ENCODE measurements around the gene HINT1. TPM values are rescaled to one million over a fixed set of nuclear protein-coding genes. Genes with fewer than 3 reads are reported as not detected.

Gene HINT1
- total RNA-seq, 2 donors from 2014 or later, result 116 to 164 TPM

- H3K27me3 ChIP-seq, result no peaks in the 10 kb centered on the region
- no peak for DNase-seq (ENCODE audit: low spot score)
- H3K9me3 ChIP-seq, result no peaks in the 10 kb centered on the region
- no peak overlapping the region for H3K4me3 ChIP-seq
- H3K36me3 ChIP-seq, result no peaks in the 10 kb centered on the region
- TF ChIP-seq CTCF (IDR thresholded peaks at IDR 0.05), result no peak
- H3K27ac ChIP-seq, result no peak overlapping the region
- no peaks in the 10 kb centered on the region for H3K4me1 ChIP-seq
Observed at GRCh38 chr5:131209506-131210150, 44.6 kb upstream of the HINT1 start.

GRCh38 chr5:131209175-131209505 lies 44.1 kb upstream of the HINT1 start:
- DNase-seq (ENCODE audit: low spot score), result no peak
- no peaks in the 10 kb centered on the region for H3K27me3 ChIP-seq
- no peaks in the 10 kb centered on the region for H3K9me3 ChIP-seq
- no peaks in the 10 kb centered on the region for H3K36me3 ChIP-seq
- H3K4me3 ChIP-seq, result no peak overlapping the region
- no peak for TF ChIP-seq CTCF (IDR thresholded peaks at IDR 0.05)
- H3K27ac ChIP-seq, result no peak overlapping the region
- no peaks in the 10 kb centered on the region for H3K4me1 ChIP-seq

GRCh38 chr5:131206772-131207171 lies 41.7 kb upstream of the HINT1 start:
- Histone ChIP-seq H3K9me3 (no peaks in the 10 kb centered on the region), H3K4me3 (no peak overlapping the region), H3K36me3 (peaks cover 3% of the 10 kb centered on the region), H3K4me1 (no peaks in the 10 kb centered on the region), H3K27ac (no peak overlapping the region), H3K27me3 (no peaks in the 10 kb centered on the region)
- no peak for DNase-seq (ENCODE audit: low spot score)
- TF ChIP-seq CTCF (IDR thresholded peaks at IDR 0.05), result no peak

GRCh38 chr5:131206061-131206460 lies 41.0 kb upstream of the HINT1 start:
- Histone ChIP-seq H3K27me3 (no peaks in the 10 kb centered on the region), H3K36me3 (peaks cover 4% of the 10 kb centered on the region), H3K4me3 (no peak overlapping the region), H3K27ac (no peak overlapping the region), H3K4me1 (no peaks in the 10 kb centered on the region), H3K9me3 (no peaks in the 10 kb centered on the region)
- DNase-seq (ENCODE audit: low spot score), result no peak
- TF ChIP-seq CTCF (IDR thresholded peaks at IDR 0.05), result no peak

GRCh38 chr5:131204964-131205363 lies 39.9 kb upstream of the HINT1 start:
- H3K27ac ChIP-seq, result no peak overlapping the region
- no peak overlapping the region for H3K4me3 ChIP-seq
- H3K27me3 ChIP-seq, result no peaks in the 10 kb centered on the region
- TF ChIP-seq CTCF (IDR thresholded peaks at IDR 0.05), result no peak
- H3K36me3 ChIP-seq, result peaks cover 4% of the 10 kb centered on the region
- no peaks in the 10 kb centered on the region for H3K4me1 ChIP-seq
- H3K9me3 ChIP-seq, result no peaks in the 10 kb centered on the region
- DNase-seq (ENCODE audit: low spot score), result no peak

- H3K36me3 ChIP-seq, result peaks cover 4% of the 10 kb centered on the region
- H3K4me1 ChIP-seq, result no peaks in the 10 kb centered on the region
- H3K27ac ChIP-seq, result no peak overlapping the region
- DNase-seq (ENCODE audit: low spot score), result no peak
- no peak for TF ChIP-seq CTCF (IDR thresholded peaks at IDR 0.05)
- no peaks in the 10 kb centered on the region for H3K9me3 ChIP-seq
- no peak overlapping the region for H3K4me3 ChIP-seq
- no peaks in the 10 kb centered on the region for H3K27me3 ChIP-seq
Observed at GRCh38 chr5:131200560-131200959, 35.5 kb upstream of the HINT1 start.
